Right lobe of liver (tissue), 4 donors: ENCODE results near the gene MYT1.

Experiments used
- CTCF ChIP-seq, 4 donors: fragments of 200-600 bp in 3 of 4; fragments of 450-650 bp in 1 of 4; IDR thresholded peaks; one replicate each; pipeline versions ENCODE4 v1.5.1 to v1.8.0; 2016 to 2022; ENCODE audit warnings: antibody characterized with exemption in 4 of 4, mild to moderate bottlenecking in 2 of 4
- POLR2A ChIP-seq: fragments of 450-650 bp; IDR thresholded peaks from one replicate; pipeline ENCODE4 v1.6.1; 2017; ENCODE audit warnings: antibody characterized with exemption, mild to moderate bottlenecking
- donor health status: DM: no; HTN: no; CAD: no.
- donor health status: DM: no; HTN: no; CAD: no.
- donor health status: DM: no; HTN: yes; CAD: no.

DNA sequence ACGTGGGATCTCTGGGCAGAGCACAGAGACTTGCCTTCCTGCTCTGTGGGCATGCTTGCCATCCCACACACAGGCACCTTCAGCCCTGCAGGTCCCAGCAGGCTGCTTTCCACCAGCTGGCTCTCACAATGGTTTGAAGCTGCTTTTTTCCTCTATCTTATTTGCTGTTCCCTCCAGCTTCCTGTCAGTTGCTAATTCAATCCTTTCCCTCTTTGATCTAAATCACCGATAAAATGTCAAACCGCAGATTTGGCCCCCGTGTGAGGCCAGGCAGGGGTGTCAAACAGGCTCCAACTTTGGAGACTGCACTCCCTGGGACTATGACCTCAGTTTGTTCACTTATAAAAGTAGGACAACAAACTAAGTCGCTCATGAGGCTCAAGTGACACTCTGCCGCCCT is 50.7 kb downstream of the MYT1 start:
- TF ChIP-seq CTCF (IDR thresholded peaks at IDR 0.05) (no peak), POLR2A (no peak)
